ENCODE measurements around the gene EMILIN1. TPM values are rescaled to one million over a fixed set of nuclear protein-coding genes. Genes with fewer than 3 reads are reported as not detected.
A peak's percentile ranks its signal among the peaks of the same experiment; 100 is the strongest.

Gene EMILIN1
- polyA plus RNA-seq, 2 donors = 10.7 to 12.1 TPM

GRCh38 chr2:27079233-27080139, 1.1 kb downstream of the EMILIN1 start:
- WGBS, 2 donors = 62 to 64% methylated on average over 14 of the region's 14 CpGs
- Histone ChIP-seq H3K27me3 (ENCODE audit: control insufficient read depth in 1 of 2, insufficient read depth in 2 of 2, low read length in 2 of 2) (no peaks in the 10 kb centered on the region), H3K4me3 (ENCODE audit: low read depth in 1 of 2, low read length in 2 of 2) (peak overlapping the region; percentile 13 to 44), H3K27ac (ENCODE audit: low read depth in 2 of 2, low read length in 1 of 2) (peak overlapping the region; percentile 79 to 85), H3K36me3 (ENCODE audit: control insufficient read depth in 2 of 2, insufficient read depth in 2 of 2, low read length in 1 of 2) (no peaks in the 10 kb centered on the region), H3K4me1 (ENCODE audit: control insufficient read depth in 2 of 2, insufficient read depth in 2 of 2, low read length in 1 of 2) (peaks cover 0 to 8% of the 10 kb centered on the region in 2 donors), H3K9me3 (ENCODE audit: control insufficient read depth in 2 of 2, insufficient read depth in 1 of 2, low read depth in 1 of 2, low read length in 1 of 2) (no peaks in the 10 kb centered on the region)

GRCh38 chr2:27080140-27080469, 1.7 kb downstream of the EMILIN1 start:
- Histone ChIP-seq H3K27me3 (ENCODE audit: control insufficient read depth in 1 of 2, insufficient read depth in 2 of 2, low read length in 2 of 2) (no peaks in the 10 kb centered on the region), H3K4me1 (ENCODE audit: control insufficient read depth in 2 of 2, insufficient read depth in 2 of 2, low read length in 1 of 2) (peaks cover 0 to 8% of the 10 kb centered on the region in 2 donors), H3K27ac (ENCODE audit: low read depth in 2 of 2, low read length in 1 of 2) (peak overlapping the region; percentile 47 to 48), H3K36me3 (ENCODE audit: control insufficient read depth in 2 of 2, insufficient read depth in 2 of 2, low read length in 1 of 2) (no peaks in the 10 kb centered on the region), H3K4me3 (ENCODE audit: low read depth in 1 of 2, low read length in 2 of 2) (peak overlapping the region; percentile 10 to 13), H3K9me3 (ENCODE audit: control insufficient read depth in 2 of 2, insufficient read depth in 1 of 2, low read depth in 1 of 2, low read length in 1 of 2) (no peaks in the 10 kb centered on the region)
- 70 to 75% methylated on average over 7 of the region's 7 CpGs for WGBS, 2 donors

GRCh38 chr2:27080603-27080936, 2.2 kb downstream of the EMILIN1 start:
- H3K27ac ChIP-seq (ENCODE audit: low read depth in 2 of 2, low read length in 1 of 2) = peak overlapping the region; percentile 47 to 62
- H3K4me1 ChIP-seq (ENCODE audit: control insufficient read depth in 2 of 2, insufficient read depth in 2 of 2, low read length in 1 of 2) = peaks cover 0 to 9% of the 10 kb centered on the region in 2 donors
- no peaks in the 10 kb centered on the region for H3K9me3 ChIP-seq (ENCODE audit: control insufficient read depth in 2 of 2, insufficient read depth in 1 of 2, low read depth in 1 of 2, low read length in 1 of 2)
- peak overlapping the region; percentile 6 to 13 for H3K4me3 ChIP-seq (ENCODE audit: low read depth in 1 of 2, low read length in 2 of 2)
- H3K27me3 ChIP-seq (ENCODE audit: control insufficient read depth in 1 of 2, insufficient read depth in 2 of 2, low read length in 2 of 2) = no peaks in the 10 kb centered on the region
- no peaks in the 10 kb centered on the region for H3K36me3 ChIP-seq (ENCODE audit: control insufficient read depth in 2 of 2, insufficient read depth in 2 of 2, low read length in 1 of 2)
- WGBS, 2 donors = 77 to 87% methylated on average over 14 of the region's 14 CpGs

GRCh38 chr2:27081984-27082772, 3.8 kb downstream of the EMILIN1 start:
- 85 to 89% methylated on average over 33 to 38 of the region's 38 CpGs for WGBS, 2 donors
- Histone ChIP-seq H3K4me1 (ENCODE audit: control insufficient read depth in 2 of 2, insufficient read depth in 2 of 2, low read length in 1 of 2) (peaks cover 4 to 15% of the 10 kb centered on the region in 2 donors), H3K9me3 (ENCODE audit: control insufficient read depth in 2 of 2, insufficient read depth in 1 of 2, low read depth in 1 of 2, low read length in 1 of 2) (no peaks in the 10 kb centered on the region), H3K27me3 (ENCODE audit: control insufficient read depth in 1 of 2, insufficient read depth in 2 of 2, low read length in 2 of 2) (no peaks in the 10 kb centered on the region), H3K4me3 (ENCODE audit: low read depth in 1 of 2, low read length in 2 of 2) (no peak overlapping the region), H3K36me3 (ENCODE audit: control insufficient read depth in 2 of 2, insufficient read depth in 2 of 2, low read length in 1 of 2) (no peaks in the 10 kb centered on the region), H3K27ac (ENCODE audit: low read depth in 2 of 2, low read length in 1 of 2) (peak overlapping the region in 1 of 2 donors; percentile 76)

GRCh38 chr2:27082773-27083409, 4.5 kb downstream of the EMILIN1 start:
- no peaks in the 10 kb centered on the region for H3K27me3 ChIP-seq (ENCODE audit: control insufficient read depth in 1 of 2, insufficient read depth in 2 of 2, low read length in 2 of 2)
- H3K36me3 ChIP-seq (ENCODE audit: control insufficient read depth in 2 of 2, insufficient read depth in 2 of 2, low read length in 1 of 2) = no peaks in the 10 kb centered on the region
- 85 to 87% methylated on average over 25 to 27 of the region's 27 CpGs for WGBS, 2 donors
- H3K9me3 ChIP-seq (ENCODE audit: control insufficient read depth in 2 of 2, insufficient read depth in 1 of 2, low read depth in 1 of 2, low read length in 1 of 2) = no peaks in the 10 kb centered on the region
- no peak overlapping the region for H3K27ac ChIP-seq (ENCODE audit: low read depth in 2 of 2, low read length in 1 of 2)
- H3K4me1 ChIP-seq (ENCODE audit: control insufficient read depth in 2 of 2, insufficient read depth in 2 of 2, low read length in 1 of 2) = peaks cover 4 to 17% of the 10 kb centered on the region in 2 donors
- H3K4me3 ChIP-seq (ENCODE audit: low read depth in 1 of 2, low read length in 2 of 2) = no peak overlapping the region

GRCh38 chr2:27083410-27084296, 5.2 kb downstream of the EMILIN1 start:
- H3K4me3 ChIP-seq (ENCODE audit: low read depth in 1 of 2, low read length in 2 of 2) = no peak overlapping the region
- H3K4me1 ChIP-seq (ENCODE audit: control insufficient read depth in 2 of 2, insufficient read depth in 2 of 2, low read length in 1 of 2) = peaks cover 4 to 17% of the 10 kb centered on the region in 2 donors
- no peaks in the 10 kb centered on the region for H3K27me3 ChIP-seq (ENCODE audit: control insufficient read depth in 1 of 2, insufficient read depth in 2 of 2, low read length in 2 of 2)
- no peaks in the 10 kb centered on the region for H3K9me3 ChIP-seq (ENCODE audit: control insufficient read depth in 2 of 2, insufficient read depth in 1 of 2, low read depth in 1 of 2, low read length in 1 of 2)
- H3K27ac ChIP-seq (ENCODE audit: low read depth in 2 of 2, low read length in 1 of 2) = no peak overlapping the region
- H3K36me3 ChIP-seq (ENCODE audit: control insufficient read depth in 2 of 2, insufficient read depth in 2 of 2, low read length in 1 of 2) = no peaks in the 10 kb centered on the region
- 78% methylated on average over 20 of the region's 20 CpGs for WGBS, 2 donors

GRCh38 chr2:27084297-27085061, 6.1 kb downstream of the EMILIN1 start:
- Histone ChIP-seq H3K9me3 (ENCODE audit: control insufficient read depth in 2 of 2, insufficient read depth in 1 of 2, low read depth in 1 of 2, low read length in 1 of 2) (no peaks in the 10 kb centered on the region), H3K27me3 (ENCODE audit: control insufficient read depth in 1 of 2, insufficient read depth in 2 of 2, low read length in 2 of 2) (no peaks in the 10 kb centered on the region), H3K4me1 (ENCODE audit: control insufficient read depth in 2 of 2, insufficient read depth in 2 of 2, low read length in 1 of 2) (peaks cover 4 to 17% of the 10 kb centered on the region in 2 donors), H3K36me3 (ENCODE audit: control insufficient read depth in 2 of 2, insufficient read depth in 2 of 2, low read length in 1 of 2) (no peaks in the 10 kb centered on the region), H3K27ac (ENCODE audit: low read depth in 2 of 2, low read length in 1 of 2) (peak overlapping the region in 1 of 2 donors; percentile 89), H3K4me3 (ENCODE audit: low read depth in 1 of 2, low read length in 2 of 2) (no peak overlapping the region)
- 85 to 88% methylated on average over 6 of the region's 6 CpGs for WGBS, 2 donors

- Histone ChIP-seq H3K4me1 (ENCODE audit: control insufficient read depth in 2 of 2, insufficient read depth in 2 of 2, low read length in 1 of 2) (peaks cover 4 to 17% of the 10 kb centered on the region in 2 donors), H3K4me3 (ENCODE audit: low read depth in 1 of 2, low read length in 2 of 2) (peak overlapping the region in 1 of 2 donors; percentile 61), H3K27ac (ENCODE audit: low read depth in 2 of 2, low read length in 1 of 2) (peak overlapping the region; percentile 89), H3K27me3 (ENCODE audit: control insufficient read depth in 1 of 2, insufficient read depth in 2 of 2, low read length in 2 of 2) (no peaks in the 10 kb centered on the region), H3K36me3 (ENCODE audit: control insufficient read depth in 2 of 2, insufficient read depth in 2 of 2, low read length in 1 of 2) (no peaks in the 10 kb centered on the region), H3K9me3 (ENCODE audit: control insufficient read depth in 2 of 2, insufficient read depth in 1 of 2, low read depth in 1 of 2, low read length in 1 of 2) (no peaks in the 10 kb centered on the region)
- WGBS, 2 donors = 54 to 62% methylated on average over 10 of the region's 10 CpGs
These were observed 6.8 kb downstream of the EMILIN1 start for GRCh38 chr2:27085062-27085672.
